HG03066 (cell line): Measurements from ENCODE around the gene MROH7.

ENCODE experiments used
- ATAC-seq: cut with Tn5 transposase; IDR thresholded peaks from one replicate; pipeline ENCODE4 v1.9.1; 2021; ENCODE audit warnings: low read depth; ENCODE audit not compliant: unreplicated experiment

MROH7 gene

DNA sequence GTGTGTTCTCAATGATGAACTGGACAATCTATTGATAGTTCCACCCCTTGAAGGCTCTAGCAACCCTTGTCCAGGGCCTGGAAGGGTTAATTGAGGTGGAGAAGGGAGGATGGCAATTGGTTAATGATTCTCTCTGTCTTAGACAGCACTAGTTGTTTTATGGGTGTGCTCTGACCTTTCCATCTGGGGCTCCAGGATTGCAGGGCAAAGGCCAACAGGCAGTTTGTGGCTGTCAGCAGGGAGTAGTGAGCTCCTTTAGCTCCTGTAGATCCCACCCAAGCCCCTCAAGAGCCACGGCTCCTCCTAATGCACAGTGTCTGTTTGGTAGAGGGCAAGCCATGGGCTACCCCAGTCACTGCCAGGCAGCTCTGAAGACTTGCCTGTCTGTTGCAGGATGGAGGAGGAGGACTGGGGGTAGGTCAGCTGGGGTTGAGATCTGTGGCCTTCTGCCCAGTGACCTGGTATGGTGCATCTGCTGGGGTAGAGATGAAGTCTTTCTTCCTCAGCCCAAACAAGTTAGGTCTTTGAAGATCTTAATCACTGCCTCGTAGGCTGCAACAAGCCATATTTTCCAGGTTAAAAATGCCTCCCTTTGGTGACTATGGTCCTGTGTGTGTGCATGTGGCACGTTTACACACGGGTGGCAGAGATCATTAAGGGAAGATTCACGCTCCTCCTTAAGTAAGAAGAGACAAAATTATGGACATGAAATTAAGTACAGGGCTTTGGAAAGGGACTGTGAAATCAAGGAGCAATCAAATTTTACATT is 7.7 kb downstream of the MROH7 start:
- ATAC-seq = no peak

DNA sequence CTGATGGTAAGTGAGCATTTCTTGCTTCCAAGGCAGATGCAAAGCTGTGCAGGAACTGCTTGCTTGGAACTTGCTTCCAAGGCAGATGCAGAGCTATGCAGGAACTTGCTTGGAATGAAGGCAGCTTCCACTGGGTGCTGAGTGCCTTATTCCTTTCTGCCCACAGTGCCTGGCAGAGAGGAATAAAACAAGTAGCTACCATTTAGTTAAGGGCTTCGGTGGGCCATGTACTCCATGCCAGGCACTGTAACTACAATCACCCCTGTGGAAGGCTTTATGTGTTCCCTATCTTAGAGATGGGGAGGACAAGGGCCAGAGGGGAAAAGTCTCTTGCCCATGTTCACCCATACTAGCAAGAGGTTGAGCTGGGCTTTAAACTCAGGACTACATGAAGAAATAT is 8.3 kb downstream of the MROH7 start:
- no peak for ATAC-seq

DNA sequence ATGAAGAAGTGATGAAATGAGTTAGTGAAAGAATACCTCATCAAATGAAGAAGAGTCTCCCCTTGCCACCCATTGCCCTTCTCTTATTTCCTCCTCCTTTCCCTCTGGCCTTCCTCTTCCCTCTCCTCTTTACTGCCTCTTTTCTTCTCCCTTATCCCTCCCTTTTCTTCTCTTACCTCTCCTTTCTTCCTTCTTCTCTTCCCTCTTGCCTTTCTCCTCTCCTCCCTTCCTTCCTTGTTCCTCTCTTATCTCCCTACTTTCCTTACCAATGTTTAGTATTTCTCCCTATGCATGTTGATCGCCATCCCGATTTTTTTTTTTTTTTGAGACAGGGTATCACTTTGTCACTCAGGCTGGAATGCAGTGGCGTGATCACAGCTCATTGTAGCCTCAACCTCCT is 8.8 kb downstream of the MROH7 start:
- ATAC-seq = no peak

DNA sequence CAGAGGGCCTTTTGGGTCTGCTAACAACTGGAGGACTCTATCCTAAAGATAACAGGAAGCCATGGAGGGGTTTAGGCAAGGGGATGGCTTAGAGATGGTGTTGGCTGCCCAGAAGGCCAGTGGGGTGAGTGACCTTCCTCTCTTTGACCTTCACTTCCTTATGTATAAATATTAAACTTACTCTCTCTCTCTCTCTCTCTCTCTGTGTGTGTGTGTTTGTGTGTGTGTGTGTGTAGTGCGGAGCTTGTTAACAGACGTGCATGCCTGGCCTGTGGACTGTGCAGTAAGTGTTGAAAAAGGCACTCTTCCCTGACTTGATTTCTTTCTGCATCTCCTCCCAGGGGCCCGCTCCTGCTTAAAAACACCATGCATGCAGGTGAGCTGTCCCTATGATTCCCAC is 10.0 kb downstream of the MROH7 start:
- ATAC-seq = no peak

DNA sequence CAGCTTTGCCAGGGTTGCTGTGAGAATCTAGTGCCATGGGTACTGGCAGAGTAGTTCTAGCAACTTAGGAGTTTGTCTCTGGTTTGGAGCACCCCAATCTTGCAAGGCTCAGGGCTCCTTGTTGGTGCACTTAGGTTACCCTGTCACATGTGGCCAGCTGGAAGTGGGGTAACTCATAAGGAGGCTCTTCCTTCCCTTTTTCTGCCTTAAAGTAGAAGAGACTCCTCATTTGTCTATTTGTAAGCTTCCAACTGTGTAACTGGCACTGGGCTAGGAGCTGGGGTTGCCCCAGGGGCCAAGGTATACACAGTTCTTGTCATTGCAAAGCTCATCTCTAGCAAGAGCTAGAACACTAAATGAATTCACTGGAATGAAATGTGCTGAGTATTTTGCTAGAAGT is 10.6 kb downstream of the MROH7 start:
- ATAC-seq = no peak

DNA sequence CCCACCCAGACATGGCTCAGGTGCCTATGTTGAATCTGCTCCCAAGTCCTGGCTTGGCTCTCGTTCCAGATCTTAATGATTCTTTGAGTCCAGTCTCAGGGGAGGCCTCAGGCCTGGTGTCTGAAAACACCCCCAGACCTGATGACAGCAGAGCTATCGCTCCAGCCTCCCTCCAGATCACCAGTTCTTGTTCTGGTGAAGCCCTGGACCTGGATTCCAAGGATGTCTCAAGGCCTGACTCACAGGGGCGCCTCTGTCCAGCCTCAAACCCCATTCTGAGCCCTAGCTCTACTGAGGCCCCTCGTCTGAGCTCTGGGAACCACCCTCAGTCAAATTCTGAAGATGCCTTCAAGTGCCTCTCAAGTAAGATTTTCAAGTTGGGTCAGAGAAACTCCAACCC is 11.4 kb downstream of the MROH7 start:
- ATAC-seq = no peak

DNA sequence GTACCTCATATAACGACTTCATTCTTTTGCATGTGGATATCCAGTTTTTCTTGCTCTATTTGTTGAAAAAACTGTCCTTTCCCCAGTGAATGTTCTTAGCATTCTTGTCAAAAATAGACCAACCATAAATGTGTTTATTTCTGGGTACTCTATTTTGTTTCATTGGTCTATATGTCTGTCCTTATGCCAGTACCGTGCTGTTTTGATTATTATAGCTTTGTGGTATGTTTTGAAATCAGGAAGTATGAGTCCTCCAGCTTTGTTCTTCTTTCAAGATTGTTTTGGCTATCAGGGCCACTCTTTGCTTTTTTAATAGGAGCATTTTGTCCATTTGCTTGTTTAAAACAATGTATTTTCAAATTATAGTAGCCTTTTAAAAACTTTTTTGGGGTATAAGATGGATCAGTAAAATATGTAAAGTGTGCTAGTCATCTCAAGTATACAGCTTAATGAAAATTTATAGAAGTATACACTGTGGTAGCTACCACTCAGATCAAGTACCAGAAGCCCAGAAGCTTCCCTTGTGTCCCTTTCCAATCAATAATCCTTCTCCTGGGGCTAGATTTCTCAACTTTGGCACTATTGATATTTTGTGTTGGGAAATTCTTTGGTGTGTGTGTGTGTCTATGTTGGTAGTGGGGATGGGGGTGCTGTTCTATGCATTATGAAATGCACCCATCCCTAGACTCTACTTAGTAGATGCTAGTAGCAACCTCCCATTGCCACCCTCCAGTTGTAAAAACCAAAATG is 16.8 kb downstream of the MROH7 start:
- ATAC-seq = no peak

DNA sequence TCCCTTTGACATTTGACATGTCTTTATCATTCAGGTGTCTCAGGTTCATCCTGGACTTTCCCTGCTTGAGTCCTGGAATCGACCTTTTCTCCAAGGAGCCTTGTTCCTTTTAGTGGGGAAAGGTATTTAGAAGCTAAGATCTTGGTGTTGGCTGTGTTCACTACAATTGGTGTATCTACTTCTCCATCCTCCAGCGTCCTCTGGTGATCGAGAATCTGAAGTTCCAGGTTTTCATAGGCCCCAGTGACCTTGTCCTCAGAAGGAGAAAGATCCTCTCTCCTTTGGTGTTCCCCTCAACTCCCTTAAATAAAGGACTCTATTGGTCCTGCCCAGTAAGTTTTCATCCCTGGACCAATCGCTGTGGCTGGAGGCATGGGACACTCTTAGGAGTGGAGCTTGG is 22.1 kb downstream of the MROH7 start:
- ATAC-seq = no peak

DNA sequence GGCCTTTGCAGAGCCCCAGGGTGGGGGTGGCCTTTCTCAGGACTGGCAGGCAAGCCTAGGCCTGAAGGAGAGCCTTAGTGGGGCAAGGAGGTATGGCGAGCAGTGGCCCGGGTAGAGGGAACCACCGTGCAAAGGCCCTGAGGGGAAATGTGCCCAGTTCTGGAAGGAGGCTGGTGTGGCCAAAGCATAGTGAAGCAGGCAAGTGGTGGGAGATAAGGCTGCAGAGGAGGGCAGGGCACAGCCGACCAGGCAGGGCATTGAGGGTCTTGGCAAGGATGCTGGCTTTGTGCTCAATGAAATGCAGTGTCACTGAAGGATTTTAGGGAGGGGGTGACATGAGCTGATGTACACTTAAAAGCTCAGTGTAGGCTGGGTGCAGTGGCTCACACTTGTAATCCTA is 22.8 kb downstream of the MROH7 start:
- no peak for ATAC-seq

DNA sequence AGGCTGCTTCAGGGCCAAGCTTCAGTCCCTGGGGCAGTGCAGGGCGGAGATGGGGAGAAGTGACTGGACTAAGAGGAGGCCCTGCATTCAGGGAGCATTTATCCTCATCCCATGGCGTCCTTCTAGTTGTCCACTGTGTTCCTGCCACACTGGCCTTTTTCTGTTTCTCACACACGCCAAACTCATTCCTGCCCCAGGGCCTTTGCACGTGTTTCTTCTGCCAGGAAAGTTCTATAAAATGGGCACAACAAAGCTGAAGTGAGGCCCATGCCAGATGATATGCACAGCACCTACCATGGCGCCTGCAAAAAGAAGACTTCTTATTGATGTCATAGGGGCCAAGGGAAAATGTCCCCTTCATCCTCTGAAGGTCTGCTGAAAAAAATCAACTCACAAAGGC is 24.3 kb downstream of the MROH7 start:
- ATAC-seq = no peak

DNA sequence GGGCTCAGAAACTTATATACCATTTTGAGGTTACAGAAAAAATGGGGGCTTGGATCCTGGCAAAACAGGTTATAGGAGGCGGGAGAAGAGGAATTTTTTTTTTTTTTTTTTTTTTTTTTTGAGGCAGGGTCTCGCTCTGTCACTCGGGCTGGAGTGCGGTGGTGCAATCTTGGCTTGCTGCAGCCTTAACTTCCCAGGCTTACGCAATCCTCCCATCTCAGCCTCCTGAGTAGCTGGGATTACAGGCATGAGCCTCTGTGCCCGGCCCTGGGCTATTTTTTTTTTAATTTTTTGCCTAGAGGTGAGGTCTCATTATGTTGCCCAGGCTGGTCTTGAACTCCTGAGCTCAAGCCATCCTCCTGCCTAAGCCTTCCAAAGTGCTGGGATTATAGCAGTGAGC is 24.7 kb downstream of the MROH7 start:
- no peak for ATAC-seq

DNA sequence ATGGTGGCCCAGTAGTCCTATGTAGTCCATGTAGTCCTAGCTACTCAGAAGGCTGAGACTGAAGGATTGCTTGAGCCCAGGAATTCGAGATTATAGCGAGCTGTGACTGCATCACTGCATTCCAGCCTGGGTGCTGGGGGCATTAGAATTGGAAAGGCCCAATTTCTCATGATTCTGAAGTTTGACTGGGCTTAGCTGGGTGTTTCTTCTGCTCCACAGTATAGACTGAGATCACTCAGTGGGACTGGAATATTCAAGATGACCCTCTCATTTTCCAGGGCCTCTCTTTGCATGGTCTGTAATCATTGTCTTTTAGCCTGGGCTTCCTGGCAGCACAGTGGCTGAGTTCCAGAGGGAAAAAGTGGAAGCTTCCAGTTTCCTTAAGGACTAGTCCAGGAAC is 26.2 kb downstream of the MROH7 start:
- ATAC-seq = no peak

DNA sequence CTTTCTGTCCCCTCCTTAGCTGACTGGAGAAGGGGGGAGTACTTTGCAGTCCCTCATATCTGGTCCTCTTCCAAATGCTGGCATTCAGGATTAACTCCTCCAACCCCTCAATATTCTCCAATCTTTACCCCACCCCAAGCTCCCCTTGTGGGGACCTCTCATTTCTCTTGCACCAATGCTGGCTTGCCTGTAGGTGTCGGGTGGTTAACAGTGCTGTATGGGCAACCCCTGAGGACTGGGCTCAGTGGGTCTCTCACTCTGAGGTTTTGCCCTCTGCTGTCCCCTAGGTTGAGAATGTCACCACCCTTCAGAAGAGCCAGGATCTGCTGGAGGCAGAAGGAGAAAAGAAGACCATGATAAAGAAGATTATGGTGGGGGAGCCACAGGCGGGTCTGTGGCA is 27.0 kb downstream of the MROH7 start:
- ATAC-seq = no peak

DNA sequence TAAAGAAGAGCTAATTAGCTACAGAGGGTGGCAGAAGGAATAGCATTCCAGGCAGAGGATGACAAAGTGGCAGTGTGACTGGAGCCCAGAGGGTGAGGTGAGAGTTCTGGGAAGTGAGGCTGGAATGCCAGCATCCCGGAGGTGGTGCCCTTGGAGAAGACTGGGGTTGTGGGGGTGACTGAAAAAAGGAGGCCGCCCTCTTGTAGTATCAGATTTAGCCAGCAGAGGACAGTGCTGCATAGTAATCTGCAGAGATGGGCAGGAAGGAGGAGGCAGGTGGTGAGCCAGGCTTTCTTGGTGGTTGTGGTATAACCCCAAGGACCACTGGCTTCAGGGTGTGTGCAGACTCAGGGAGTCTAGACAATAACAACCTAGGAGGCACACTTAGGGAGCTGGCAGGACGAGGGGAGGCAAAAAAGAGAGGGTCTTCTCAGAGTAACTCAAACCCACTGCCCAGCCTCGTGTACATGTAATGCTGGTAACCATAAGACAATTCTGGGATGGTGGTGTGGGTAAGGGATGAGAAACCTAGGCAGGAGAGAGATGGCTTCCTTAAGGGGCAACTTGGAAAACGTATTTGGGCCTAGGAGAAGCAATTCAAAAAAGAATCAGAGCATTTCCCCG is 30.5 kb downstream of the MROH7 start:
- ATAC-seq = peak; percentile 60

DNA sequence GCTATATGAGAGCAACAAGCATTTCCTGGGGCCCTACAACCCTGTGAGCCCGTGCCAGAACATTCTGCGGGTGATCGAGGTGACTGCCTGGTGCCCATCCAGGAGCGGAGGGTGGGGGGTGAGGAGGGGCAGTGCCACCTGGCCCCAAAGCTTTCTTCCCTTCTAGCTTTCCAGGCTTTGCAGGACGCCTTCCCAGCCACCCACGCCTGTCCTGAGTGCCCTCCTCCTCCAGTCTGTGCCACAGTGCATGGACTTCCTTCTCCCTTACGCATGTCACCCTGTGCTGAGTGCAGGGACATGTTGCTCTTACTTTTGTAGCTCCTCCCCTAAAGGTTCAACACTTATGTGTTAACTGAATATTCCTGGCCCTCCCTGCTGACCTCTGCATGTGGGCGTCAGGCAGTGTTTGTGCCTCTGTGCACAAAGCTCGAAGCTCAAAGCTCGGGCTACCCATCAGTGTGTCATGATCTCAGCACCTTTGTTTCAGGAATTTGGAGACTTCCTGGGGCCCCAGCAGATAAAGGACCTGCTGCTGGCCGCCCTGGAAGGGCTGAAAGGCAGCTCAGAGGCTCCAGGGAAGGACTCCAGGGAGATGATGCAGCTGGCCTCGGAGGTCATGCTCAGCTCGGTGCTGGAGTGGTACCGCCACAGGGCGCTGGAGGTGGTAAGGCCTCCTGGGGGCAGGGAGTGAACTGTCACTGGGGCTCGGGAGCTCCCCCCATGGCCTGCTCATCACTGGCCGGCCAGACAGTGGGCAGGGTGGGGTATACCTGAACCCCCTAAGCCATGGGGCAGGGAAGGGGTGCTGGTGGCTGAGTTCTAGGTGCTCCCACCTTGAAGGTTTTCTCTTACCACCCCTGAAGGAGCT is 37.4 kb downstream of the MROH7 start:
- no peak for ATAC-seq

DNA sequence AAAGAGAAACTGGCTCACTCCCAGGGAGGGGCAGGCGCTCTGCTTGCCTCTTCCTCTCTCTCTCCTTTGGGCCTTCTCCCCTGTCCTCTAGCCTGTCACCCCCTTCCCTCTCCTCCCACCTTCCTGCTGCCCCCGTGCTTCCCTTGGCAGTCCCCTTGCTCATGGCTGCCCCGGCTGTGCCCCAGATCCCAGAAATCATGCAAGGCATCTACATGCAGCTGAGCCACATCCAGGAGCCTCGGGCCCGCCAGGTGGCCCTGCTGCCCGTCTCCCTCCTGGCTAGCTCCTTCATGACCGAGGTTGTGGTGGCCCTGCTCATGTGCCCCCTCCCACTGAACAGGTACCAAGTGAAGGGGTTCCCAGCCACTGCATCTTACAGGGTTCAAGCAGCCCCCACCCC is 38.1 kb downstream of the MROH7 start:
- no peak for ATAC-seq

DNA sequence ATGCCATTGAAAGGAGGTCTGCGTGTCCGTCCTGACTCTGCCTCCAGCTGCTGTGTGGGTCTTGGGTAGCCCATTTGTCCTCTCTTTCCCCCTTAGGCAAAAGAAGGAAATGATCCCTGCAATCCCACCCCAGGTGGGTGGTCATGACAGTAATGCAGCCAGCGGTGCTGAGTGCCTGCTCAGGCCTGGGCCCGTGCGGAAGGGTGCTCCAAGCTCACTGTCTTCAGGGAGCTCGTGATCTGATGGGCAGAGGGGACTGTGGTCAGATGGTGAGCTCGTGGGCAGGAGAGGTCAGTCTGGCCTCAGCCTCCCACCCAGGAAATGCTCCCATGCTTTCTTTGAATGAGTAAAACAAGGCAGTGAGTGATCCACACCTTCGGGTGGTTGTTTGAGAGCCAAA is 38.8 kb downstream of the MROH7 start:
- no peak for ATAC-seq

DNA sequence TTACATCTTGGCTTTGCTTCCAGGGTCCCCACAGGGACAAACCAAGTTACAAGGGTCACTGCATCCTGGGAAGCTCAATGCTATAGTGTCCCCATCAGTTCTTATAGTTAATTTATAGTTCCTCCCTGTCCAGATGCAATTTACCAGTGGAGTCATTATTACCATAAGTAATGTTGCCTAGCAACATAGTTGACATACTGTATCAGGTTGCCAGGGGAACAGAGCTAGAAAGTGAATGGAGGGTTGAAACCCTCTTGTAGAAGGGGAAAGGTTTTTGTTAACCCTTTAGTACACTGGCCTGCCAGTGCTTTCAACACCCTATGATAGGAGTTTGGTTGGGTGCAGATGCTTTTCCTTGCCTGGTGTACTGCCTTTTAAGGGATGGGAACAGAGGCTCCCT is 39.8 kb downstream of the MROH7 start:
- ATAC-seq = no peak

DNA sequence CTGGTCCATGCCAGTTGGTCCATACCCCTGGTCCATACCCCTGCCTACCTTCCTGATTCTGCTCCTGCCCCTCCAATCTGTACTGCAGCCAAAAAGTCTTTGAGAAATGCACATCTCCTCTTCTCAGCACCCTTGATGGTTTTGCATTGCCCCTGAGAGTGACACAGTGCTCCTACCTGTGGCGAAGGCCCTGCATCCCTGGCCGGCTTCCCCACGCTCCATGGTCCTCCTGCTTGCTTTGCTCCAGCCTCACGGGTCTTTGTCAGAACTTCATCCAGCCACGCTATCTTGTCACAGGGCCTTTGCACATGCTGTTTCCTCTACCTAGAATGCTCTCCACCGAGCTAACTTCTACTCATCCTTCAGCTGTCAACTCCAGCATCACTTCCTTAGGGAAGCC is 41.9 kb downstream of the MROH7 start:
- ATAC-seq = no peak

DNA sequence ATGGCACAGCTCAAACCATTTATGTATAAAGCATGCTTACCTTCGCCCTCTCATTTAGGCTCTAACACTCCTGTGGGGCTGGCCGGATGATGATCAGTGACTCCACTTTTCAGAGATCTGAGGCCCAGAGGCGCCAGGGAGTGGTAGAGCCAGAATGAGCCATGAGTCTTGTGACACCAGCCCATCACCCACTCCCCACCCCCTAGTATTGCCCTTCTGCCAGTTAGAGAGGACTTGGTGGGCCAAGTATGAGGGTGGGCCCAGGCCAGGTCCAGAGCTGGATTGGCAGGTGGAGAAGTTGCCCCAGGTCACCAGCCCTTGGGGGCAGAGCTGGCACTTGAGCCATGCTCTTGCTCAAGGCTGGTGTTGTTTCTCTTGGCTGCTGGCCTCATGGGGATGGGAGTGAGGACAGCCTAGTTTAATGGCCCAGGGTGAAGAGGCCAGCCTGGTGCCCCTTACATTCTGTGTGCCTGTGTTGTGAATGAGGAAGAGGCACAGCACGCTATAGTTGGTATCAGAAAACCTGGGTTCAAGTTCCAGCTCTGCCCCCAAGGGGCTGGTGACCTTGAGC is 43.8 kb downstream of the MROH7 start:
- ATAC-seq = no peak

DNA sequence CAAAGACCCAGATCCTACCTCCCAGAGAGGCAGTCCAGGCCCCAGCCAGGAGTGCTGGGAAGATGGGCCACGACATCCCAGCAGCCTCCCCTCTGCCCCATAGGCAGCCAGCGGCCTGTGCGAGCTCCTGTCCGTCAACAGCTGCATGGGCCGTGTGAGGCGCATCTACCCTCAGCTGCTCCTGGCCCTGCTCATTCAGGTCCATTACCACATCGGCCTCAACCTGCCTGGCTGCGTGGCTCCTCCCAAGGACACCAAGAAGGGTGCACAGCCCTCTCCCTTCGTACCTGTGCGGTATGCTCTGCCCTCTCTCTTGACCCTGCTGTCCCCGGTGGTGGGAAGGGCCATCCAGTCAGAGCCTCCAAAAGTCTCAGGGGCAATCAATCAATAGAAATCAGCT is 44.6 kb downstream of the MROH7 start:
- no peak for ATAC-seq
